Measurements from ENCODE around the gene GPER1.

DNA sequence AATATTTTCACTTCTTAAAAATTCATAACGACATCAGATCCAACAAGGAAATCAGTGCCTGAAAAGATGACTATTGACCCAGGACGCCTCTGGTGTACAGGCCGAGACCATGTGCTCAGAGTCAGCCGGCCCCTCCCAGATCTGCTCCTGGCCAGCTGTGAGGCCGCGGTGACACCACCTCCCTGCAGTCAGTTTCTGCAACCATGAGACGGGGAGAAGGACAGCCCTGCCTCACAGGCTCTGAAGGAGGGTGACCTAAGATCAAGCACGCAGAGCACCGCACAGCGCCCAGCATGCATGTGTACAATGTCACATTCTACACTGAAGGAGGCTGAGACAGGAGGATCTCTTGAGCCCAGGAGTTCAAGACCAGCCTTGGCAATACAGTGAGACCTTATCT lies 2.6 kb upstream of the GPER1 start:
- TF ChIP-seq ELF4 (IDR thresholded peaks at IDR 0.05) (no peak), BHLHE40 (IDR thresholded peaks at IDR 0.05; ENCODE audit: borderline replicate concordance) (no peak), NFRKB (IDR thresholded peaks at IDR 0.05) (no peak), FOXM1 (IDR thresholded peaks at IDR 0.05; ENCODE audit: borderline replicate concordance) (no peak), FOXA1 (IDR thresholded peaks at IDR 0.05) (no peak), TARDBP (IDR thresholded peaks at IDR 0.05) (no peak), HDGF (IDR thresholded peaks at IDR 0.05; ENCODE audit: borderline replicate concordance) (no peak), ZNF384 (IDR thresholded peaks at IDR 0.05) (no peak), L3MBTL2 (conservative IDR thresholded peaks at IDR 0.05) (no peak), SP1 (IDR thresholded peaks at IDR 0.05) (no peak), SUZ12 (IDR thresholded peaks at IDR 0.05) (no peak), ARNT (IDR thresholded peaks at IDR 0.05) (no peak)
- TF ChIP-seq, protein P1, sequence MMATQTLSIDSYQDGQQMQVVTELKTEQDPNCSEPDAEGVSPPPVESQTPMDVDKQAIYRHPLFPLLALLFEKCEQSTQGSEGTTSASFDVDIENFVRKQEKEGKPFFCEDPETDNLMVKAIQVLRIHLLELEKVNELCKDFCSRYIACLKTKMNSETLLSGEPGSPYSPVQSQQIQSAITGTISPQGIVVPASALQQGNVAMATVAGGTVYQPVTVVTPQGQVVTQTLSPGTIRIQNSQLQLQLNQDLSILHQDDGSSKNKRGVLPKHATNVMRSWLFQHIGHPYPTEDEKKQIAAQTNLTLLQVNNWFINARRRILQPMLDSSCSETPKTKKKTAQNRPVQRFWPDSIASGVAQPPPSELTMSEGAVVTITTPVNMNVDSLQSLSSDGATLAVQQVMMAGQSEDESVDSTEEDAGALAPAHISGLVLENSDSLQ (IDR thresholded peaks at IDR 0.05), result no peak
